Activated T-cell treated with anti-CD3 and anti-CD28 coated beads, Interleukin-2, amount 50 U/mL, for 72 hours (primary cell): ENCODE data around the gene NELFA. TPM values are rescaled to one million over a fixed set of nuclear protein-coding genes. Genes with fewer than 3 reads are reported as not detected.

Experiments
- ATAC-seq, 2 donors: fragments of 150-1000 bp; cut with Tn5 transposase; replicated peaks in 1 of 2; 2 replicates each; pipeline ENCODE4 v1.10.0; 2021; ENCODE audit warnings: moderate library complexity in 2 of 2, mild to moderate bottlenecking in 1 of 2
- DNase-seq, 2 donors: peaks; one replicate each; pipeline ENCODE4 v3.0.0; 2021 to 2022; ENCODE audit warnings: mixed read lengths in 1 of 2
- H3K27ac Mint-ChIP-seq: one replicate; pipeline ENCODE4 v1.8.0; 2022; ENCODE audit warnings: mild to moderate bottlenecking, moderate library complexity, mixed read lengths
- H3K27me3 Mint-ChIP-seq: one replicate; pipeline ENCODE4 v1.8.0; 2022; ENCODE audit warnings: low read depth, mixed read lengths
- H3K36me3 Mint-ChIP-seq, 2 donors: one replicate each; pipeline ENCODE4 v1.8.0; 2022; ENCODE audit warnings: mixed read lengths in 2 of 2, mild to moderate bottlenecking in 1 of 2; ENCODE audit not compliant: insufficient read depth in 2 of 2
- H3K4me1 Mint-ChIP-seq: one replicate; pipeline ENCODE4 v1.8.0; 2022; ENCODE audit warnings: low read depth, mixed read lengths
- H3K4me3 Mint-ChIP-seq, 2 donors: one replicate each; pipeline ENCODE4 v1.8.0; 2022; ENCODE audit warnings: mild to moderate bottlenecking in 2 of 2, mixed read lengths in 2 of 2, moderate library complexity in 2 of 2
- H3K9me3 Mint-ChIP-seq, 2 donors: one replicate each; pipeline ENCODE4 v1.8.0; 2022; ENCODE audit warnings: mixed read lengths in 2 of 2
- total RNA-seq, 2 donors: library from RNA; stranded (reverse); gene quantifications; one replicate each; pipeline ENCODE4 v1.2.3, GENCODE V29; 2022

NELFA gene
- total RNA-seq, 2 donors from 2014 or later: 40.8 to 57.4 TPM

- Mint-ChIP-seq H3K27me3 (no peaks in the 10 kb centered on the region), H3K9me3 (peaks cover under 1 to 1% of the 10 kb centered on the region in 2 donors), H3K36me3 (peaks cover 3 to 54% of the 10 kb centered on the region in 2 donors), H3K4me3 (no peak overlapping the region), H3K27ac (peak overlapping the region; percentile 24), H3K4me1 (no peaks in the 10 kb centered on the region)
- DNase-seq (no peak), ATAC-seq (no peak)
Measured at GRCh38 chr4:1969928-1970723, 38.6 kb downstream of the NELFA start.

GRCh38 chr4:1968686-1969295 lies 40.0 kb downstream of the NELFA start:
- no peak for DNase-seq
- peak overlapping the region; percentile 39 for H3K27ac Mint-ChIP-seq
- no peaks in the 10 kb centered on the region for H3K27me3 Mint-ChIP-seq
- H3K36me3 Mint-ChIP-seq: peaks cover 9 to 57% of the 10 kb centered on the region in 2 donors
- H3K4me3 Mint-ChIP-seq: no peak overlapping the region
- ATAC-seq: no peak
- peaks cover 3% of the 10 kb centered on the region in 2 donors for H3K9me3 Mint-ChIP-seq
- H3K4me1 Mint-ChIP-seq: peaks cover 4% of the 10 kb centered on the region

GRCh38 chr4:1967512-1968149 lies 41.1 kb downstream of the NELFA start:
- DNase-seq (no peak), ATAC-seq (no peak)
- no peaks in the 10 kb centered on the region for H3K27me3 Mint-ChIP-seq
- peaks cover 5% of the 10 kb centered on the region for H3K4me1 Mint-ChIP-seq
- no peak overlapping the region for H3K4me3 Mint-ChIP-seq
- peak overlapping the region; percentile 21 for H3K27ac Mint-ChIP-seq
- peaks cover 3% of the 10 kb centered on the region in 2 donors for H3K9me3 Mint-ChIP-seq
- H3K36me3 Mint-ChIP-seq: peaks cover 13 to 64% of the 10 kb centered on the region in 2 donors

GRCh38 chr4:1964971-1965370 lies 43.8 kb downstream of the NELFA start:
- Mint-ChIP-seq H3K4me1 (peaks cover 5% of the 10 kb centered on the region), H3K27me3 (no peaks in the 10 kb centered on the region), H3K4me3 (no peak overlapping the region), H3K9me3 (peaks cover 3% of the 10 kb centered on the region in 2 donors), H3K36me3 (peaks cover 26 to 74% of the 10 kb centered on the region in 2 donors), H3K27ac (peak overlapping the region; percentile 62)
- ATAC-seq (no peak), DNase-seq (no peak)

DNA sequence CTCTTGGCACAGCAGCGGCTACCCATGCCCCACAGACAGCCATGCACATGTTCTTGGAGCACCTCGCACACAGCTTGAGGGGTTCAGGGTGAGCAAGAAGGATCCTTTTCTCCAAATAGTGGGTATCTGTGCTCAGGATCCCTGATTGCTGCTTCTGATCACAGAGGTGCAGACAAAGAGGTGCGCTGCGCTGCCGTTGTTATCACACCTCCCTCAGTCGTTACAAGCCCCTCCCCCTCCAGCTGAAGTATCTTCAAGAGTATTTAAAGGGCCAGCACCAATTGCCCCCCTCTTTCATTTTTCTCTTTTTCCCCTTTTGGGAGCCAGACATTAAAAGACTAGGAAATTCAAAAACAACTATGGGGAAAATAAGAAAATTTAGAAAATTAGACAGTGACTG lies 44.3 kb downstream of the NELFA start:
- no peak for ATAC-seq
- Mint-ChIP-seq H3K4me1 (peaks cover 5% of the 10 kb centered on the region), H3K9me3 (peaks cover 3% of the 10 kb centered on the region in 2 donors), H3K4me3 (no peak overlapping the region), H3K36me3 (peaks cover 27 to 71% of the 10 kb centered on the region in 2 donors), H3K27ac (peak overlapping the region; percentile 62), H3K27me3 (no peaks in the 10 kb centered on the region)
- DNase-seq: no peak

DNA sequence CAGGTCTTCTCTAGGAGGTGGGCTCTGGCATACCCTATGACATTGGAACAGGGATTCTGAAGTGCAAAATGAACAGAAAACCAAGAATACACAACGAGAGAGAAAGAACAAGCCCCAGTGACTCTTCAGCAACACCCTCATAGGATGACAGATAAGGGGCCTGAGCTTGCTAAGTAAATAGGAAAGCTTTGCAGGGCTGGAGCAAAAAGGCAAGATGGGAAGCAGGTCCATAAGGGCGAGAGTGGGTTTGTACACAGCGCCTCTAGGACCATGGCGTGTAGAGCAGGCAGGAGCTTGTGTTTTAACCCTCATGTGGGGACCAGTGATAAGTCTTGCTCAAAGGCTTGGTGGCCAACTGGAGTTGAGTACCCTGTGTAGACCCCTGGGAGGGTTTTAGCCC lies 45.8 kb downstream of the NELFA start:
- Mint-ChIP-seq H3K27me3 (no peaks in the 10 kb centered on the region), H3K4me1 (peaks cover 5% of the 10 kb centered on the region), H3K36me3 (peaks cover 26 to 73% of the 10 kb centered on the region in 2 donors), H3K4me3 (no peak overlapping the region), H3K9me3 (peaks cover 3% of the 10 kb centered on the region in 2 donors), H3K27ac (no peak overlapping the region)
- ATAC-seq (no peak), DNase-seq (no peak)

GRCh38 chr4:1961563-1961962 lies 47.2 kb downstream of the NELFA start:
- Mint-ChIP-seq H3K36me3 (peaks cover 28 to 72% of the 10 kb centered on the region in 2 donors), H3K4me3 (no peak overlapping the region), H3K4me1 (peaks cover 5% of the 10 kb centered on the region), H3K27ac (peak overlapping the region; percentile 36), H3K27me3 (no peaks in the 10 kb centered on the region), H3K9me3 (peaks cover 3% of the 10 kb centered on the region in 2 donors)
- no peak for ATAC-seq
- DNase-seq: no peak

GRCh38 chr4:1961038-1961437 lies 47.7 kb downstream of the NELFA start:
- H3K27ac Mint-ChIP-seq: no peak overlapping the region
- H3K4me1 Mint-ChIP-seq: peaks cover 5% of the 10 kb centered on the region
- DNase-seq: no peak
- no peaks in the 10 kb centered on the region for H3K27me3 Mint-ChIP-seq
- H3K9me3 Mint-ChIP-seq: peaks cover 3% of the 10 kb centered on the region in 2 donors
- H3K36me3 Mint-ChIP-seq: peaks cover 31 to 73% of the 10 kb centered on the region in 2 donors
- no peak overlapping the region for H3K4me3 Mint-ChIP-seq
- ATAC-seq: no peak

GRCh38 chr4:1960170-1960825 lies 48.5 kb downstream of the NELFA start:
- Mint-ChIP-seq H3K9me3 (peaks cover 3% of the 10 kb centered on the region in 2 donors), H3K27ac (no peak overlapping the region), H3K4me3 (no peak overlapping the region), H3K36me3 (peaks cover 31 to 72% of the 10 kb centered on the region in 2 donors), H3K27me3 (no peaks in the 10 kb centered on the region), H3K4me1 (peaks cover 5% of the 10 kb centered on the region)
- ATAC-seq: no peak
- DNase-seq: no peak

DNA sequence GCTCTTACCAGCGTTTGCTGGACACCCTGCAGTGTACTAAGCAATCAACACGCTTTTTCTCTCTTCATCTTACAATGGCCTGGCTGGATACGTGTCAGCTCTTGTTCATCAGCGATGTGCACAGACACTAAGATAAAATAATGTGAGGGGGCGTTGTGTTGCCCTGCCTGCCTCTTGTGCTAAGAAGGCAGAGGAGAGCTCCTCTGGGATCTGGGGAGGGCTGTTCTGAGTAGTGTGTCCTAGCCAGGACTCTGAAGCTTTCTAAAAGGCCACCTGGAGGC lies 49.7 kb downstream of the NELFA start:
- Mint-ChIP-seq H3K4me3 (no peak overlapping the region), H3K4me1 (peaks cover 3% of the 10 kb centered on the region), H3K27ac (no peak overlapping the region), H3K27me3 (no peaks in the 10 kb centered on the region), H3K36me3 (peaks cover 26 to 76% of the 10 kb centered on the region in 2 donors), H3K9me3 (no peaks in the 10 kb centered on the region)
- no peak for ATAC-seq
- no peak for DNase-seq

GRCh38 chr4:1958276-1959103 lies 50.3 kb downstream of the NELFA start:
- ATAC-seq: no peak
- DNase-seq: no peak
- no peak overlapping the region for H3K4me3 Mint-ChIP-seq
- H3K9me3 Mint-ChIP-seq: no peaks in the 10 kb centered on the region
- peaks cover 23 to 74% of the 10 kb centered on the region in 2 donors for H3K36me3 Mint-ChIP-seq
- H3K27me3 Mint-ChIP-seq: no peaks in the 10 kb centered on the region
- no peak overlapping the region for H3K27ac Mint-ChIP-seq
- no peaks in the 10 kb centered on the region for H3K4me1 Mint-ChIP-seq

GRCh38 chr4:1956631-1957030 lies 52.1 kb downstream of the NELFA start:
- Mint-ChIP-seq H3K4me1 (no peaks in the 10 kb centered on the region), H3K9me3 (no peaks in the 10 kb centered on the region), H3K27me3 (no peaks in the 10 kb centered on the region), H3K27ac (no peak overlapping the region), H3K4me3 (no peak overlapping the region), H3K36me3 (peaks cover 14 to 59% of the 10 kb centered on the region in 2 donors)
- DNase-seq: no peak
- ATAC-seq: no peak
